Fibroblast of lung (primary cell): ENCODE measurements around the gene MBD4. TPM values are rescaled to one million over a fixed set of nuclear protein-coding genes. Genes with fewer than 3 reads are reported as not detected.

Experiments
- DNase-seq, 2 donors: peaks; one replicate each; pipeline versions ENCODE4 v3.0.0 to v3.0.0-alpha.2; 2010; ENCODE audit warnings: low read depth in 2 of 2
- H2AFZ ChIP-seq: 2 replicates; pipeline ENCODE4 v1.5.1; 2012; ENCODE audit warnings: low read length, control low read depth, inconsistent platforms
- H3K27ac ChIP-seq: 2 replicates; pipeline ENCODE4 v1.5.1; 2011; ENCODE audit warnings: low read length, control low read depth; ENCODE audit not compliant: insufficient read depth
- H3K27me3 ChIP-seq: 2 replicates; pipeline ENCODE4 v1.5.1; 2011; ENCODE audit warnings: mild to moderate bottlenecking, low read length; ENCODE audit not compliant: control insufficient read depth, insufficient read depth
- H3K36me3 ChIP-seq: 2 replicates; pipeline ENCODE4 v1.5.1; 2011; ENCODE audit warnings: low read length; ENCODE audit not compliant: control insufficient read depth, insufficient read depth
- H3K4me1 ChIP-seq: 2 replicates; pipeline ENCODE4 v1.5.1; 2011; ENCODE audit warnings: low read length; ENCODE audit not compliant: control insufficient read depth, insufficient read depth; ENCODE audit errors: extremely low read depth
- H3K4me2 ChIP-seq: 2 replicates; pipeline ENCODE4 v1.5.1; 2011; ENCODE audit warnings: low read length, control low read depth; ENCODE audit not compliant: insufficient read depth; ENCODE audit errors: extremely low read depth
- H3K4me3 ChIP-seq, 4 experiments: fragments of 200-600 bp in 1 of 4; sonication (generic) in 1 of 4; replicated peaks in 1 of 4; 2 replicates each; pipeline ENCODE4 v1.5.1; 2011 to 2016; ENCODE audit warnings: low read length in 4 of 4, low read depth in 3 of 4, mild to moderate bottlenecking in 3 of 4, control low read depth in 2 of 4, inconsistent platforms in 1 of 4, mixed read lengths in 1 of 4; ENCODE audit not compliant: insufficient read depth in 1 of 4; ENCODE audit errors: control extremely low read depth in 1 of 4
- H3K79me2 ChIP-seq: 2 replicates; pipeline ENCODE4 v1.5.1; 2012; ENCODE audit warnings: mild to moderate bottlenecking, low read length, inconsistent platforms; ENCODE audit not compliant: control insufficient read depth, insufficient read depth
- H3K9ac ChIP-seq: 2 replicates; pipeline ENCODE4 v1.5.1; 2011; ENCODE audit warnings: mild to moderate bottlenecking, low read length, control low read depth; ENCODE audit not compliant: insufficient read depth
- H3K9me3 ChIP-seq: 2 replicates; pipeline ENCODE4 v1.5.1; 2012; ENCODE audit warnings: low read depth, low read length; ENCODE audit not compliant: control insufficient read depth, insufficient read depth
- H4K20me1 ChIP-seq: 2 replicates; pipeline ENCODE4 v1.5.1; 2011; ENCODE audit warnings: low read length; ENCODE audit not compliant: control insufficient read depth, insufficient read depth; ENCODE audit errors: extremely low read depth
- CTCF ChIP-seq, 2 donors: IDR thresholded peaks in 1 of 2; conservative IDR thresholded peaks in 1 of 2; 1 replicate in 1 of 2; 2 replicates in 1 of 2; pipeline ENCODE4 v1.5.1; 2011 to 2012; ENCODE audit warnings: low read length in 2 of 2, control low read depth in 1 of 2, inconsistent platforms in 1 of 2, low read depth in 1 of 2, mild to moderate bottlenecking in 1 of 2
- EZH2 ChIP-seq: IDR thresholded peaks from 2 replicates; pipeline ENCODE4 v1.5.1; 2012; ENCODE audit warnings: low read length, control low read depth, mild to moderate bottlenecking; ENCODE audit errors: missing control alignments
- polyA plus RNA-seq, 2 donors: library from polyadenylated mRNA; depleted of rRNA in 1 of 2; stranded (reverse) in 1 of 2; unstranded in 1 of 2; fragments of >200 nt; gene quantifications; 2 replicates each; pipeline ENCODE4 v1.2.1, GENCODE V29; 2011 to 2012; ENCODE audit warnings: missing spikeins in 1 of 2
- total RNA-seq: library from RNA; depleted of rRNA; stranded (reverse); fragments of >200 nt; gene quantifications from 2 replicates; pipeline ENCODE4 v1.2.1, GENCODE V29; 2014

The MBD4 gene
- total and polyA plus RNA-seq, 2 donors (not counting 1 experiment from before 2014, with no cell fraction given) = 27.4 to 35.5 TPM

GRCh38 chr3:129425213-129425612, 14.5 kb downstream of the MBD4 start:
- Histone ChIP-seq H3K9ac (no peak overlapping the region), H3K4me2 (no peak overlapping the region), H3K27ac (no peak overlapping the region), H3K27me3 (no peaks in the 10 kb centered on the region), H3K79me2 (no peaks in the 10 kb centered on the region), H2AFZ (no peak overlapping the region), H3K4me1 (peaks cover 2% of the 10 kb centered on the region), H4K20me1 (no peaks in the 10 kb centered on the region), H3K9me3 (no peaks in the 10 kb centered on the region), H3K36me3 (no peaks in the 10 kb centered on the region), H3K4me3 (no peak overlapping the region)
- no peak for TF ChIP-seq CTCF (conservative IDR thresholded peaks at IDR 0.05 in 1 of 2, IDR thresholded peaks at IDR 0.05 in 1 of 2; ENCODE audit: low read depth in 1 of 2, low read length in 2 of 2)
- TF ChIP-seq EZH2 = no peak
- DNase-seq = no peak

- no peak overlapping the region for H2AFZ ChIP-seq
- DNase-seq = no peak
Measured at GRCh38 chr3:129424185-129424841, 15.4 kb downstream of the MBD4 start.

GRCh38 chr3:129422897-129423296, 16.9 kb downstream of the MBD4 start:
- Histone ChIP-seq H3K4me1 (no peaks in the 10 kb centered on the region), H3K4me2 (no peak overlapping the region), H3K4me3 (no peak overlapping the region), H3K9me3 (no peaks in the 10 kb centered on the region), H2AFZ (no peak overlapping the region), H4K20me1 (no peaks in the 10 kb centered on the region), H3K27ac (no peak overlapping the region), H3K36me3 (no peaks in the 10 kb centered on the region), H3K79me2 (no peaks in the 10 kb centered on the region), H3K27me3 (no peaks in the 10 kb centered on the region), H3K9ac (no peak overlapping the region)
- TF ChIP-seq EZH2 (no peak), CTCF (conservative IDR thresholded peaks at IDR 0.05 in 1 of 2, IDR thresholded peaks at IDR 0.05 in 1 of 2; ENCODE audit: low read depth in 1 of 2, low read length in 2 of 2) (no peak)
- no peak for DNase-seq

More at GRCh38 chr3:129424185-129424841, 15.4 kb downstream of the MBD4 start:
- Histone ChIP-seq H3K4me1 (peaks cover 2% of the 10 kb centered on the region), H3K9me3 (no peaks in the 10 kb centered on the region), H3K27me3 (no peaks in the 10 kb centered on the region), H3K79me2 (no peaks in the 10 kb centered on the region), H3K4me2 (no peak overlapping the region), H3K36me3 (no peaks in the 10 kb centered on the region), H4K20me1 (no peaks in the 10 kb centered on the region), H3K9ac (no peak overlapping the region), H3K27ac (no peak overlapping the region), H3K4me3 (no peak overlapping the region)
- TF ChIP-seq EZH2 (no peak), CTCF (conservative IDR thresholded peaks at IDR 0.05 in 1 of 2, IDR thresholded peaks at IDR 0.05 in 1 of 2; ENCODE audit: low read depth in 1 of 2, low read length in 2 of 2) (no peak)
